Stimulated activated naive CD8-positive, alpha-beta T cell treated with anti-CD3 and anti-CD28 coated beads, Interleukin-15, amount 100 ng/mL, for 72 hours (primary cell): ENCODE measurements around the gene ITFG1.
"Not testable (repeated sequence)": the region's sequence is repeated elsewhere in the genome, so short reads cannot be mapped to it uniquely, and the experiment has no call there.

Source experiments
- ATAC-seq: fragments of 150-1000 bp; cut with Tn5 transposase; 2 replicates; pipeline ENCODE4 v1.10.0; 2021; ENCODE audit warnings: mild to moderate bottlenecking, moderate library complexity
- DNase-seq, 2 donors: peaks; one replicate each; pipeline ENCODE4 v3.0.0; 2021 to 2022
- H3K27ac Mint-ChIP-seq, 2 donors: one replicate each; pipeline ENCODE4 v1.8.0; 2022; ENCODE audit warnings: mild to moderate bottlenecking in 2 of 2, mixed read lengths in 2 of 2, moderate library complexity in 2 of 2
- H3K27me3 Mint-ChIP-seq: one replicate; pipeline ENCODE4 v1.8.0; 2022; ENCODE audit warnings: mixed read lengths
- H3K4me1 Mint-ChIP-seq: one replicate; pipeline ENCODE4 v1.8.0; 2022; ENCODE audit warnings: mild to moderate bottlenecking, mixed read lengths
- H3K4me3 Mint-ChIP-seq, 2 donors: one replicate each; pipeline ENCODE4 v1.8.0; 2022; ENCODE audit warnings: mild to moderate bottlenecking in 2 of 2, mixed read lengths in 2 of 2, moderate library complexity in 1 of 2
- H3K9me3 Mint-ChIP-seq, 2 donors: one replicate each; pipeline ENCODE4 v1.8.0; 2022; ENCODE audit warnings: mixed read lengths in 2 of 2

ITFG1 gene

GRCh38 chr16:47481698-47482374 lies 21.0 kb upstream of the ITFG1 start:
- ATAC-seq: no peak
- no peak for DNase-seq
- Mint-ChIP-seq H3K4me1 (peaks cover 37% of the 10 kb centered on the region), H3K4me3 (peak overlapping the region in 1 of 2 donors; percentile 45), H3K27ac (peak overlapping the region in 1 of 2 donors; percentile 54), H3K27me3 (no peaks in the 10 kb centered on the region), H3K9me3 (no peaks in the 10 kb centered on the region)

- Mint-ChIP-seq H3K4me3 (no peak overlapping the region), H3K27ac (no peak overlapping the region), H3K9me3 (no peaks in the 10 kb centered on the region), H3K27me3 (no peaks in the 10 kb centered on the region), H3K4me1 (peaks cover 40% of the 10 kb centered on the region)
- DNase-seq (no peak), ATAC-seq (no peak)
Measured at GRCh38 chr16:47480410-47480809, 19.5 kb upstream of the ITFG1 start.

- Mint-ChIP-seq H3K27ac (no peak overlapping the region), H3K27me3 (no peaks in the 10 kb centered on the region), H3K4me1 (peaks cover 34% of the 10 kb centered on the region), H3K4me3 (no peak overlapping the region), H3K9me3 (no peaks in the 10 kb centered on the region)
- DNase-seq: no peak
- ATAC-seq: no peak
Measured at GRCh38 chr16:47477679-47478078, 16.8 kb upstream of the ITFG1 start.

- no peak for DNase-seq
- no peak overlapping the region for H3K4me3 Mint-ChIP-seq
- no peak overlapping the region for H3K27ac Mint-ChIP-seq
- no peak for ATAC-seq
- no peaks in the 10 kb centered on the region for H3K27me3 Mint-ChIP-seq
- no peaks in the 10 kb centered on the region for H3K9me3 Mint-ChIP-seq
- peaks cover 30% of the 10 kb centered on the region for H3K4me1 Mint-ChIP-seq
Measured at GRCh38 chr16:47476654-47477345, 15.9 kb upstream of the ITFG1 start.

GRCh38 chr16:47475786-47476185 lies 14.9 kb upstream of the ITFG1 start:
- DNase-seq (no peak), ATAC-seq (no peak)
- no peaks in the 10 kb centered on the region for H3K9me3 Mint-ChIP-seq
- no peaks in the 10 kb centered on the region for H3K27me3 Mint-ChIP-seq
- no peak overlapping the region for H3K27ac Mint-ChIP-seq
- H3K4me1 Mint-ChIP-seq: peaks cover 27% of the 10 kb centered on the region
- H3K4me3 Mint-ChIP-seq: no peak overlapping the region

GRCh38 chr16:47473792-47474191 lies 12.9 kb upstream of the ITFG1 start:
- DNase-seq: no peak
- Mint-ChIP-seq H3K4me1 (peaks cover 12% of the 10 kb centered on the region), H3K27ac (no peak overlapping the region), H3K4me3 (no peak overlapping the region), H3K27me3 (no peaks in the 10 kb centered on the region), H3K9me3 (no peaks in the 10 kb centered on the region)
- no peak for ATAC-seq

- H3K4me3 Mint-ChIP-seq, H3K27me3 Mint-ChIP-seq, DNase-seq, H3K9me3 Mint-ChIP-seq, H3K27ac Mint-ChIP-seq, ATAC-seq: not testable (repeated sequence)
- peaks cover 11% of the 10 kb centered on the region for H3K4me1 Mint-ChIP-seq
Measured at GRCh38 chr16:47473004-47473403, 12.1 kb upstream of the ITFG1 start.

- Mint-ChIP-seq H3K4me1 (peaks cover 10% of the 10 kb centered on the region), H3K27ac (no peak overlapping the region), H3K4me3 (no peak overlapping the region), H3K27me3 (no peaks in the 10 kb centered on the region), H3K9me3 (no peaks in the 10 kb centered on the region)
- no peak for DNase-seq
- ATAC-seq: no peak
Measured at GRCh38 chr16:47470810-47471209, 9.9 kb upstream of the ITFG1 start.

- Mint-ChIP-seq H3K27ac (no peak overlapping the region), H3K4me3 (no peak overlapping the region), H3K4me1 (peaks cover 13% of the 10 kb centered on the region), H3K9me3 (no peaks in the 10 kb centered on the region), H3K27me3 (no peaks in the 10 kb centered on the region)
- DNase-seq (no peak), ATAC-seq (no peak)
Measured at GRCh38 chr16:47470211-47470610, 9.3 kb upstream of the ITFG1 start.

- H3K27me3 Mint-ChIP-seq: no peaks in the 10 kb centered on the region
- ATAC-seq (no peak), DNase-seq (no peak)
- peak overlapping the region in 1 of 2 donors; percentile 18 for H3K27ac Mint-ChIP-seq
- H3K4me1 Mint-ChIP-seq: peaks cover 13% of the 10 kb centered on the region
- no peaks in the 10 kb centered on the region for H3K9me3 Mint-ChIP-seq
- H3K4me3 Mint-ChIP-seq: no peak overlapping the region
Measured at GRCh38 chr16:47469227-47469626, 8.4 kb upstream of the ITFG1 start.

GRCh38 chr16:47468070-47468689 lies 7.3 kb upstream of the ITFG1 start:
- H3K27me3 Mint-ChIP-seq, DNase-seq, ATAC-seq, H3K9me3 Mint-ChIP-seq, H3K4me3 Mint-ChIP-seq, H3K27ac Mint-ChIP-seq: not testable (repeated sequence)
- H3K4me1 Mint-ChIP-seq: peaks cover 20% of the 10 kb centered on the region

GRCh38 chr16:47467501-47467900 lies 6.6 kb upstream of the ITFG1 start:
- no peak overlapping the region for H3K27ac Mint-ChIP-seq
- no peak for DNase-seq
- no peaks in the 10 kb centered on the region for H3K9me3 Mint-ChIP-seq
- ATAC-seq: no peak
- no peaks in the 10 kb centered on the region for H3K27me3 Mint-ChIP-seq
- H3K4me1 Mint-ChIP-seq: peaks cover 26% of the 10 kb centered on the region
- H3K4me3 Mint-ChIP-seq: no peak overlapping the region

GRCh38 chr16:47465919-47466630 lies 5.2 kb upstream of the ITFG1 start:
- Mint-ChIP-seq H3K27me3 (no peaks in the 10 kb centered on the region), H3K4me1 (peaks cover 31% of the 10 kb centered on the region), H3K9me3 (no peaks in the 10 kb centered on the region), H3K4me3 (no peak overlapping the region), H3K27ac (no peak overlapping the region)
- DNase-seq (no peak), ATAC-seq (no peak)

- H3K4me3 Mint-ChIP-seq: peak overlapping the region; percentile 11 to 36
- H3K27ac Mint-ChIP-seq: peak overlapping the region in 1 of 2 donors; percentile 31
- no peaks in the 10 kb centered on the region for H3K9me3 Mint-ChIP-seq
- H3K27me3 Mint-ChIP-seq: no peaks in the 10 kb centered on the region
- peaks cover 40% of the 10 kb centered on the region for H3K4me1 Mint-ChIP-seq
- ATAC-seq (no peak), DNase-seq (no peak)
Measured at GRCh38 chr16:47463771-47464624, 3.1 kb upstream of the ITFG1 start.
